RWPE1 (cell line): ENCODE data around the gene MTSS2.
A peak's percentile ranks its signal among the peaks of the same experiment; 100 is the strongest.
"Not testable (repeated sequence)": the region's sequence is repeated elsewhere in the genome, so short reads cannot be mapped to it uniquely, and the experiment has no call there.

Experiments
- CTCF ChIA-PET: fragments of 350-600 bp; sonication (Branson Sonifier 250); formaldehyde crosslinking; extraction: SDS; loops from one replicate; lab custom pipeline; 2021; lab: Yijun Ruan, JAX
- POLR2A ChIA-PET: fragments of 400-600 bp; formaldehyde crosslinking; extraction: SDS; loops from one replicate; lab custom pipeline; 2020; ENCODE audit warnings: antibody characterized with exemption; ENCODE audit not compliant: low non-redundant PET; lab: Yijun Ruan, JAX
- DNase-seq: peaks from one replicate; pipeline ENCODE4 v3.0.0; 2012; ENCODE audit warnings: low spot score
- H3K27ac ChIP-seq: fragments of 450-650 bp; 2 replicates; pipeline ENCODE4 v1.5.1; 2017
- TF ChIP-seq, protein P1 (sequence below): fragments of 450-650 bp; conservative IDR thresholded peaks from 2 replicates; pipeline ENCODE4 v1.5.1; 2017; ENCODE audit warnings: low read depth, mild to moderate bottlenecking

MTSS2 gene

GRCh38 chr16:70675851-70676513 is 9.9 kb downstream of the MTSS2 start:
- peak overlapping the region; percentile 100 for H3K27ac ChIP-seq
- CTCF ChIA-PET: interaction anchor here (0.8 to 1.6 kb wide), 2 partner anchors 58 to 67 kb away, joined by 3 to 4 read pairs; no protein-coding TSS in a partner anchor
- TF ChIP-seq, protein P1, sequence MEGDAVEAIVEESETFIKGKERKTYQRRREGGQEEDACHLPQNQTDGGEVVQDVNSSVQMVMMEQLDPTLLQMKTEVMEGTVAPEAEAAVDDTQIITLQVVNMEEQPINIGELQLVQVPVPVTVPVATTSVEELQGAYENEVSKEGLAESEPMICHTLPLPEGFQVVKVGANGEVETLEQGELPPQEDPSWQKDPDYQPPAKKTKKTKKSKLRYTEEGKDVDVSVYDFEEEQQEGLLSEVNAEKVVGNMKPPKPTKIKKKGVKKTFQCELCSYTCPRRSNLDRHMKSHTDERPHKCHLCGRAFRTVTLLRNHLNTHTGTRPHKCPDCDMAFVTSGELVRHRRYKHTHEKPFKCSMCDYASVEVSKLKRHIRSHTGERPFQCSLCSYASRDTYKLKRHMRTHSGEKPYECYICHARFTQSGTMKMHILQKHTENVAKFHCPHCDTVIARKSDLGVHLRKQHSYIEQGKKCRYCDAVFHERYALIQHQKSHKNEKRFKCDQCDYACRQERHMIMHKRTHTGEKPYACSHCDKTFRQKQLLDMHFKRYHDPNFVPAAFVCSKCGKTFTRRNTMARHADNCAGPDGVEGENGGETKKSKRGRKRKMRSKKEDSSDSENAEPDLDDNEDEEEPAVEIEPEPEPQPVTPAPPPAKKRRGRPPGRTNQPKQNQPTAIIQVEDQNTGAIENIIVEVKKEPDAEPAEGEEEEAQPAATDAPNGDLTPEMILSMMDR: no peak
- POLR2A ChIA-PET: no interaction called here
- DNase-seq: no peak

DNA sequence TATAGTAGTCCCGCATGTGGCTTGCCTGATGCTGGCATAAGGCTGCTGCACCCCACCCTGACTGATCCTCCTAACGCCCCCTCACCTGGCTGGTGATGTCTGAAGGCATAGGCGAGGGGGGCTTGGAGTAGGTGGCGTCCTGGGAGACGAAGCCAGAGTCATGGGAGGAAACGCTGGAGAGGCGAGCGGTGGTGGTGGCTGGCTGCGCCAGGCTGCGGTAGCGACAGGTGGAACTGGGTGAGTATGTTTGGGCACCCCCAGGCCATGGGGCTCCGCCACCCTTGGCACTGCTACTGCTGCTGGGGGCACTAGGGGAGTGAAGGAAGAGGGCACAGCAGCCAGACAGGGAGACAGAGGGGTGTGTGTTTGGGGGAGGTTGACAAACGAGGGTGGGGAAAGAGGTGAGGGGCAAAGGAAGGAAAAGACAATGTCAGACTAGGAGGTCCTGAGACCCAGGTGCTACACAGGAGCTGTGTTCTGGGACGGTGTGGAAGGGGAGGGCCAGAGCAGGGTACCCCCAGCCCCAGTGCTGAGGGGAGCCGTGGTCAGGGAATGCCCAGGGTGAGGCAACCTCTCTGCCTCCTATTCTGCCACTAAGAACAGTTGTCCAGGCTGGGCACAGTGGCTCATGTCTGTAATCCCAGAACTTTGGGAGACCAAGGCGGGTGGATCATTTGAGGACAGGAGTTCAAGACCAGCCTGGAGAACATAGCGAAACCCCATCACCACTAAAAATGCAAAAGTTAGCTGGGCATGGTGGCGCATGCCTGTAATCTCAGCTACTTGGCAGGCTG is 11.4 kb downstream of the MTSS2 start:
- no peak for DNase-seq
- peak overlapping the region; percentile 100 for H3K27ac ChIP-seq
- ChIA-PET CTCF (interaction anchor here (0.8 kb wide), 1 partner anchor 97 kb away, joined by 7 read pairs; no protein-coding TSS in a partner anchor), POLR2A (no interaction called here)
- TF ChIP-seq, protein P1: no peak

DNA sequence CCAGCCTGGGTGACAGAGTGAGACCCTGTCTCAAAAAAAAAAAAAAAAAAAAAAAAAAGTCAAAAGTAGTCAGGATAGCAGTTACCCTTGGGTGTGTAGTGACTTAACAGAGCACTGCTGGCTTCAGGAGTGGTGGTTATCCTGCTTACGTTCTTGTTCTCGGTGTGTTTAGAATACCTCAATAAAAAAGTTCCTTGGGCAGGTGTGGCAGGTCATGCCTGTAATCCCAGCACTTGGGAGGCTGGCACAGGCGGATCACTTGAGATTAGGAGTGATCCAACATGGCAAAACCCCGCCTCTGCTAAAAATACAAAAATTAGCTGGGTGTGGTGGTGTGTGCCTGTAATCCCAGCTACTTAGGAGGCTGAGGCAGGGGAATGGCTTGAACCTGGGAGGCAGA is 14.9 kb downstream of the MTSS2 start:
- POLR2A ChIA-PET, CTCF ChIA-PET, DNase-seq: not testable (repeated sequence)
- H3K27ac ChIP-seq: peak overlapping the region; percentile 39

GRCh38 chr16:70670175-70670574 is 15.7 kb downstream of the MTSS2 start:
- POLR2A ChIA-PET: no interaction called here
- TF ChIP-seq, protein P1: no peak
- peak overlapping the region; percentile 45 for H3K27ac ChIP-seq
- CTCF ChIA-PET: no interaction called here
- no peak for DNase-seq

GRCh38 chr16:70665806-70666735 is 19.8 kb downstream of the MTSS2 start:
- CTCF ChIA-PET: no interaction called here
- TF ChIP-seq, protein P1: no peak
- peak overlapping the region; percentile 66 for H3K27ac ChIP-seq
- POLR2A ChIA-PET: interaction anchor here (0.9 kb wide), 1 partner anchor 105 kb away, joined by 3 read pairs; no protein-coding TSS in a partner anchor
- no peak for DNase-seq

GRCh38 chr16:70665113-70665694 is 20.6 kb downstream of the MTSS2 start:
- CTCF ChIA-PET: no interaction called here
- H3K27ac ChIP-seq: peak overlapping the region; percentile 66
- POLR2A ChIA-PET: no interaction called here
- no peak for DNase-seq
- TF ChIP-seq, protein P1: no peak
